GM18517 (cell line): Measurements from ENCODE around the gene CCDC192.
A peak's percentile ranks its signal among the peaks of the same experiment; 100 is the strongest.

Source experiments
- ATAC-seq: cut with Tn5 transposase; IDR thresholded peaks from one replicate; pipeline ENCODE4 v1.9.1; 2021; ENCODE audit warnings: mild to moderate bottlenecking, moderate library complexity; ENCODE audit not compliant: unreplicated experiment

The CCDC192 gene

GRCh38 chr5:127805448-127805847 is 102.3 kb downstream of the CCDC192 start:
- no peak for ATAC-seq

GRCh38 chr5:127806776-127807175 is 103.6 kb downstream of the CCDC192 start:
- no peak for ATAC-seq

- no peak for ATAC-seq
Measured at GRCh38 chr5:127809533-127809932, 106.3 kb downstream of the CCDC192 start.

- ATAC-seq, result no peak
Measured at GRCh38 chr5:127810017-127810416, 106.8 kb downstream of the CCDC192 start.

- ATAC-seq, result no peak
Measured at GRCh38 chr5:127810707-127811490, 107.7 kb downstream of the CCDC192 start.

GRCh38 chr5:127812570-127812969 is 109.4 kb downstream of the CCDC192 start:
- no peak for ATAC-seq

DNA sequence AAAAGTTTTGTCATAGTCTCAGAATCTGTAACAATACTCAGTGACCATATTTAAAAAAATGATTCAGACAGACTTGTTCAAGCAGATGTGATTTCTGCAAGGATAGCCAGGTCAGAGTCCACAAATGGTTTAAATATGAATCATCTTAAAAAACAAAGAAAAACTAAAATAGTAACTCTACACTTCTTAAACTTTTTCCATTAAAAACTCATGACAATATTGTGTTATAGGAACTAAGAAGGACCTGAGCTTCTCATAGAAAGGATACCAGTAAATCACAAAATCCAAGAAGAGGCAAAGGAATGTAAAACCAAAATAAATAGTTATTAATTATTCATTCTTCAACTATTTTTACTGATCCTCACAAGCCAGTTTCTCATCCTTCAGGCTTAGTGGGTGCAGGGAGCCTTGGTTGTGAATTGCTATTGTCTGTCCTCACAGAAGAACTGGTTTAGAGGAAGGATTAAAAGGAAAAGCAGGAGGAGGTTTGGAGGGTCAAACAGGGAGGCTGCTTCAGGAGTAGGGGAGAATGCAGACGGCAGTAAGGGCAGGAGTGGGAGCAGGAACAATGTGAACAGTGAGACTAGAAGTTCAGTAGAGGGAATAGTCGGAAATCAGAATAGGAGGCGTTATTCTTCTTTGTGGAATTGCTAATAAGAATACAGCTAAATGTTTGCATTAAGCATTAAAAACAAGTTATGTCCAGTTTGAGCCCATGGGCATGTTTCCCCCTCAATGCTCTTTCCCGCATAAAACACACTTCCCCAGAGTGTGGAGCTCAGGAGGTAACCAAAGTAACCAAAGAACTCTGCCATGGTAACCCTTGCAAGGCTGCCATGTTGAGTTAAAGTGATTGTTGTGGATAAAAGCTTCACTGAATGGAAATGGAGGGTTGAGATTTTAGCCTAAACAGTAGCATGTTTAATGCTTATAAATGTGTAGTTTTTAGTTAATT is 110.7 kb downstream of the CCDC192 start:
- ATAC-seq, result no peak

GRCh38 chr5:127814588-127814973 is 111.4 kb downstream of the CCDC192 start:
- ATAC-seq, result no peak

GRCh38 chr5:127820910-127821553 is 117.8 kb downstream of the CCDC192 start:
- peak; percentile 94 for ATAC-seq

DNA sequence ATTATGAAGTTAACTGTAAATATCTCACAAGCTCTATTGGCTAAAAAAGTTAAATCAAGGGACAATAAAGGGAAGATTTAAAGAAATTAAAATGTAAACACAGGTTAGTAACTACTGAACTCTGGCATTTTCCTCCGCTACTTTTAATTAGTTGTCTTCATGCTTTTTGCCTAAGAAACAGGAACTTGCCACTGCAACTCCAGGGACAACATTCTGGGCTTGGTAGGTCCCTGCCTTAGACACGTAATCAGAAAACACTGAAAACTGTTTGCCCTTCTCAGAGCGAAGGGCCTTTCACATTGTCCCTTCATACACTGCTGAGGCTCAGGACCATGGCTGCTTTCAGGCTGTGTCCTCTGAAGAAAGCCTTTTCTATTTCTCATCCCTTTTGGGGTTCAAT is 118.7 kb downstream of the CCDC192 start:
- no peak for ATAC-seq

GRCh38 chr5:127824126-127824525 is 120.9 kb downstream of the CCDC192 start:
- no peak for ATAC-seq

DNA sequence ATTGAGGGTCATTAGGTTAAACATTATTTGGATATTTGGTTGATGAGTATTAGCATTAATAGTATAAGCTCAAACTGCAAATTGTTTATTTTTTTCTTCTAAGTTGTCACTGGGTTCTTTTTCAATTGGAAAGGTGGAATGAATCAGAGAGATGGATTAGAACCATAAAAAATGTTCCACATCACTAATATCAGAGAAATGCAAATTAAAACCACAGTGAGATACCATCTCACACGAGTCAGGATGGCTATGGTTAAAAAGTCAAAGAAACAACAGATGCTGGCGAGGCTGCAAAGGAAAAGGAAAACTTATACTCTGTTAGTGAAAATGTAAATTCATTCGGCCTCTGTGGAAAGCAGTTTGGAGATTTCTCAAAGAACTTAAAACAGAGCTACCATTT is 122.8 kb downstream of the CCDC192 start:
- no peak for ATAC-seq

DNA sequence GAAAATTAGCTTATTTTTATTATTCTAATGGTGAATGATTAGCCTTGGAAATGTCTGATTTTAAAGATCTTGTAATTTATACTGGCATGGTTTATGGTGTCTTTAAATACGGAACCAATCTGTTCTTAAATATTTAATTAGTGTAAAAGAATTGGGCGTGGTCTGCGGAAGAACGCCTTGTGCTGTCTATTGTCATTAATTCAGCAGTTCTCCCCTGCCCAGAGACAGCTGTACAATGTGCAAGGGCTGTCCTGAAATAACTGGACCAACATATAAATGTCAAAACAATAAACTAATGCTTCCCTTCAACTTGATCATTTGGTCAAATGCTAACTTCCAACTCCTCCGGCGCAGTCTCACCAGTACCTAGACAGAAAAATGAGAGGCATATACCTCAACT is 124.3 kb downstream of the CCDC192 start:
- no peak for ATAC-seq

- ATAC-seq, result no peak
Measured at GRCh38 chr5:127830157-127830556, 127.0 kb downstream of the CCDC192 start.

- ATAC-seq, result no peak
Measured at GRCh38 chr5:127830829-127831598, 127.8 kb downstream of the CCDC192 start.

DNA sequence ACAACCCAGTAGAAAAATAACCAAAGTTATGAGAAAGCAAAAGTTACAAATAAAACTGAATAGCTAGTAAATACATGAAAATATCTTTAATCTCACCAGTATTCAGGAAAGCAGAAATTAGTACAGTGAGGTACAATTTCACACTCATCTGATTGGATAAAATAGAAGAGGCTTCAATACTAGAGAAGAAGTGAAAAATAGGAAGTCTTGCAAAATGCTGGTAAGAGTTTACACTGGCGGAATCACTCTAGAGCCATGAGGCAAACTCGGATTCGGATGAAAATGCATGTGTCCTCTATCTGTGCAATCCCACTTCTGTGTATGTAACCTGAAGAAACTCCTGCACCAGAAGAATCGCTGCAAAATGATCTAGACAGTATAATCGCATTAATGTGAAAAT is 128.9 kb downstream of the CCDC192 start:
- no peak for ATAC-seq

DNA sequence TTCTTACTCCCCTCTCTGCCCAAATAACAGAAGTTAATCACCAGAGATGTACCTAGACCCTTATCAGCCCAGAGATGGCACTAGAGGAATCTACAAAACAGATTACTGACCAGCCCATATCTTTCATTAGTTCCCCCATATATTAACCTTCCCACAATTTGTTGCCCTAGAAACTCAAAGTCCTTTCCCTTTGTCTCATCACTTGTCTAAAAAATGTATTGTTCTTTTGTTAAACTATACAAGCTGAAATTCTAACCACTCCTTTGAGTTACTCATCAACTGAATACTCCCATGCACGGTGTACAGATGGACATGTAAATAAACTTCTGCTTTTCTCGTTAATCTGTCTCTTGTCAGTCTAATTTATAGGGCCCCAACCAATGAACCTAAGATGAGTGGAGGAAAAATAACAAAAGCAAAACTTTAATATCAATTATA is 130.9 kb downstream of the CCDC192 start:
- no peak for ATAC-seq

DNA sequence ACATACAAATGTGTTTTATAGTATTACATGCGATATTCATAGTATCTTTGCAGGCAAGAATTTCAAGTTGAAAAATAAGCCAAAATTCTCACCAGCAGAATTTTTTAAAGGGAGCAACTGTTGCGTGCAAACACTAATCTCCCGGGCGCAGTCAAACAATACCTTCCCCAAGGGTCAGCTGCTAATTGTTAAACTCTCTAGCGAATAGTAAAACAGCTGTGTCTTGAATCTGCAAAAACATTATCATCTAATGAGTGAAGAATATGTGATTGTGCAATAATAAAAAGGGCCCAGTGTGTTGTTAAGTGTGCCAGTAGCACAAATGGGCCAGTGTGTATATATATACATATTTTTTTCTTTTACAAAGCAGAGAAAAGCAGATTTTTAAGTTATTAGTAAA is 131.4 kb downstream of the CCDC192 start:
- no peak for ATAC-seq

- ATAC-seq, result no peak
Measured at GRCh38 chr5:127838661-127839060, 135.5 kb downstream of the CCDC192 start.

DNA sequence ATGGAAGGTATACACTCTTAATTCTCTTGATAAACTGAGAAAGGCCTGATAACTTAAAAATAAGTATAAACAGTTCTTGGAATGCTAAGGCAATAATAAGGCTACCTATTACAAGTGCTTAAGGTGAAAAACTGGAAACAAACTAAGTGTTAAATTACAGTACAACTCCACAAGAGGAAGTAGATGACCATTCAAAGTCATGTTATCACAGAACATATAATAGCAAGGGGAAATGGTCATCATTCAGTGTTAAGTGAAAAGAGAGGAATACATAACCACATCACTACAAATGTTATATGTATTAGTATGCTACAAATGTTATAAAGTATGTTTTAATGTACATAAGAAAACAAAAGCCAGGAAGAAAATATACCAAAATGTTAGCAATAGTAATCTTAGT is 135.9 kb downstream of the CCDC192 start:
- no peak for ATAC-seq
